AG09319 (cell line): ENCODE data around the gene ELOVL6.

ENCODE experiments used
- DNase-seq: peaks from one replicate; pipeline ENCODE4 v3.0.0-alpha.2; 2010; ENCODE audit warnings: low read depth; ENCODE audit errors: extremely low read depth
- CTCF ChIP-seq: IDR thresholded peaks from 2 replicates; pipeline ENCODE4 v1.5.1; 2011; ENCODE audit warnings: low read depth, mild to moderate bottlenecking, inconsistent platforms, low read length, moderate library complexity

The ELOVL6 gene

DNA sequence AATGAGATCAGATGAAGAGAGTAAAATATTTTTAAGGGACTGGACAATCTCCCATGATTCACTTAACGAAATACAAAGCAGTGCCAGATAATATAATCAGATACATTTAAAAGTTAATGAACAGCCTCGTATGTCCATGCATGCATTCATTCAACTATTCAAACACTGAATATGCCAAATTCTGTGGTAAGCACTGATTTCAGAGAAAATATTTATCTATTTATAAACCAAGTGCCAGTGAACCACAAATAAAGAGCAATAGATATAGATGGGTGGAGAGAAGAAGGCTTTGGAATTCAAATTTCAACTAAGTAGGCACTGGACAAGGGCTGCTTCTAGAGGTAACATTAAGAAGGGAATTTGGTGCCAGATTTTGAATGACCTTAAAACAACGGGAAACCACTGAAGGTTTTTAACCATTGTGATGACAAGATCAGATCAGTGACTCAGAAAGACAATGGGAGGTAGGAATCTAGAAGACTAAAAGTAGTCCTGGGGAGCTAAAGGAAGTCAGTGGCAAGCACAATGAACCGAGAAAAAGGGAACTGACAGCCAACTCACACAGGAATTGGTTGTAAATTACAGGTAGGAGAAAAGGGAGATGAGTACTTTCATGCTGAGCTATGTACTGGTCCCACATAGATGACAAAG lies 14.2 kb downstream of the ELOVL6 start:
- DNase-seq: no peak
- TF ChIP-seq CTCF: no peak

- no peak for TF ChIP-seq CTCF
- DNase-seq: no peak
Measured at GRCh38 chr4:110183643-110184042, 14.8 kb downstream of the ELOVL6 start.

GRCh38 chr4:110183058-110183457 lies 15.4 kb downstream of the ELOVL6 start:
- no peak for DNase-seq
- TF ChIP-seq CTCF: no peak

DNA sequence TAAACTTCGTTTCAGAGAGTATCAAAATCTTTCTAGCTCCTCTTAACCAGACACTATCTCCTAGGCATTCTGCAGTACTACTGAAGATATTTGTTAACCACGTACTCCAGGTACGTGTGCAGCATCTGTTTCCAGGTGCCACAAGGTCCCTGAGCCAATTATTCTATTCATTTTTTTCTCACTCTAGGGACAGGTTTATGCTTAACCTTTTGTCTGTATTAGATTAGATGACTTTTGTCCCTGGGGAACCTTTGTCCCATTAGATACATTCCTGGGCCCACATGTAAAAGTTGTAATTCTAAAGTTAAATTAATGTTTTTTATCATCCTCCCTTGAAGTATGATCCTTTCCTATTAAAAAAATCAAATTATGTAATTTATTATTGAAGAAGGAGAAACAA lies 16.5 kb downstream of the ELOVL6 start:
- no peak for DNase-seq
- no peak for TF ChIP-seq CTCF

DNA sequence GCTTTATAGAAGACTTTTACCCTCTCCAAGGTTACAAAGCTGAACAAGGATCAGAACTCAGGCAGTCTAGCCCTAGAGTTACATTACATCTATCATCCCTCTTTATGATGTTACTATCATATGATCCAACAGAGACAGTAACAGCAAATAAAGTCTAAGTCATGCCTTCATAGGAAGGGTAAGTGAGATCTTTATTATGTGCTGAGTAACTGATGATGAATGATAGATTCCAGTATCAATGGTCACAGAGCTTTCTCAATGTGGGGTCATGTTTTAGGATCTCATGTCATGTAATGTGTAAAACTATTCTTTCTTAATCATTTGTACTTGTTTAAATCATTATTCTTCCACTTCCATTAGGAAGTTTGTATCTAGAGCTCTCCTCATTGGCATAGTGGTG lies 22.8 kb downstream of the ELOVL6 start:
- DNase-seq: no peak
- TF ChIP-seq CTCF: no peak

GRCh38 chr4:110172972-110173371 lies 25.4 kb downstream of the ELOVL6 start:
- DNase-seq: no peak
- no peak for TF ChIP-seq CTCF

DNA sequence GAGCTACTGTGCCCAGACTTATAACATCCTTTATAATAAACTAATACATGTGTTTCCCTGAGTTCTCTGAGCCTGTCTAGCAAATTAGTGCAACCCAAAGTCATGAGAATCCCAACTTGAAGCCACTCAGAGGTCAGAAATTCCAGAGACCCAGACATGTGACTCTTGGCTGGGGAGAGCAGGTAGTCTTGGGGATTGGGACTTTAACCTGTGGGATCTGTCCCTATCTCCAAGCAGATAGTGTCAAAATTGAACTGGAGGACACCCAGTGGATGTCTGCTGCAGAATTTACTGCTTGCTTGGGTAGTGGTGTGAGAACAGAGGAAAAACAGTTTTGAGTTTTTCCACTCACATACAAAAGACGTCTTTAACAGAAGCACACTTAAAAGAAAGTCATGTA lies 26.4 kb downstream of the ELOVL6 start:
- DNase-seq: no peak

More for the DNA sequence above, 26.4 kb downstream of the ELOVL6 start:
- TF ChIP-seq CTCF: no peak
